NT2/D1 (cell line): ENCODE measurements around the gene FEZF2.

Experiments used
- DNase-seq: peaks from one replicate; pipeline ENCODE4 v3.0.0-alpha.2; 2011; ENCODE audit warnings: low read depth, low spot score
- H3K27me3 ChIP-seq: 2 replicates; pipeline ENCODE4 v1.6.0; 2011; ENCODE audit warnings: mild to moderate bottlenecking; ENCODE audit not compliant: insufficient read length, insufficient read depth
- H3K36me3 ChIP-seq: 2 replicates; pipeline ENCODE4 v1.6.1; 2011; ENCODE audit warnings: mild to moderate bottlenecking, low read length, mixed read lengths; ENCODE audit not compliant: insufficient read depth, insufficient read length
- H3K4me1 ChIP-seq: 2 replicates; pipeline ENCODE4 v1.5.1; 2011; ENCODE audit not compliant: insufficient read depth, insufficient read length
- H3K4me3 ChIP-seq: 2 replicates; pipeline ENCODE4 v1.5.1; 2011; ENCODE audit warnings: low read depth; ENCODE audit not compliant: insufficient read length
- H3K9ac ChIP-seq: 2 replicates; pipeline ENCODE4 v1.6.0; 2011; ENCODE audit warnings: low read depth; ENCODE audit not compliant: insufficient read length
- H3K9me3 ChIP-seq: 2 replicates; pipeline ENCODE4 v1.5.1; 2011; ENCODE audit warnings: mild to moderate bottlenecking, low read length; ENCODE audit not compliant: insufficient read depth
- SUZ12 ChIP-seq: IDR thresholded peaks from 2 replicates; pipeline ENCODE4 v1.6.1; 2011; ENCODE audit not compliant: insufficient read length, insufficient read depth; ENCODE audit errors: extremely low read depth
- YY1 ChIP-seq: IDR thresholded peaks from 2 replicates; pipeline ENCODE4 v1.6.1; 2011; ENCODE audit not compliant: insufficient read length, insufficient read depth
- ZNF274 ChIP-seq: IDR thresholded peaks from 2 replicates; pipeline ENCODE4 v1.6.1; 2011; ENCODE audit warnings: mild to moderate bottlenecking, low read depth, low read length

The FEZF2 gene

DNA sequence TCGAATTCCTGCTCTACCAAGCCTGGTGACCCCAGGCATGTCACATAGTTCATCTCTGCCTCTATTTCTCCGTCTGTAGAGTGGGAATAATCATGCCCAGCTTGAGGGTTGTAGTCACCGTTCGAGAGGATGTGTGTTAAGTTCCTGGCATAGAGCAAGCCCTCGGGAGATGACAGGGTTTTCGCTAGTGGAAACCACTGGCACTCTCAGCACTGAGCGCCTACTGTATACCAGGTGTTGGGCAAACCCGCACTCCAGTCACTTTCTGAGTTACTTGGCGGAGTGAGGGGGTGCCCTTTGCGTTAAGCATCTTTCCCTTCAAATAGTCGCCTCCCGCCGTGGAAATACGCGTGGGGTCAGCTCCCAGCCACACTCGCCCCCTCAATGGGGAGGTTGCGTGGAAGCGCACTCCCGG lies 5.1 kb downstream of the FEZF2 start:
- no peak for DNase-seq
- TF ChIP-seq ZNF274, result no peak
- peak; percentile 63 for TF ChIP-seq SUZ12
- Histone ChIP-seq H3K9ac (no peak overlapping the region), H3K4me3 (peak overlapping the region; percentile 31), H3K27me3 (peaks cover 100% of the 10 kb centered on the region), H3K36me3 (no peaks in the 10 kb centered on the region), H3K9me3 (no peaks in the 10 kb centered on the region), H3K4me1 (peaks cover 24% of the 10 kb centered on the region)

DNA sequence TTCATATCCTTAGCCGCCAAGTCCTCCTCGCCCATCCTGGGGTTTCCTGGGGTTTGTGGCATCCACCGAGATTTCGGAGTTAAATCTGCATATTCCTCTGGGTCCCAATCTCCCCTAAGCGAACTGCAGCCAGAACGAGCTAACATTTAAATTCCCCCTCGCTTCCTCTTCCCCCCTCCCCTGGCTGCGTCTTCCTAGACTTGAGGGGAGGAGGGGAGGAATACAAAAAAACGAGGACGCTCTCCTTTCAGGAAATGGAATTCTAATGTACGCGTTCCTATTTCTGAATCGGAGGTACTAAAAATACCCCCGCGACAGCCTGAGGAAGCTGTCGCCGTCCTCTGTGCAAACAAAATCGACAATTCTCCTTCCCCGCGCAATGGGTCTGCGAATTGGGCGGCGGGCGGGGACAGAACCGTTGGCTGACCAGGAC lies 5.6 kb downstream of the FEZF2 start:
- Histone ChIP-seq H3K36me3 (no peaks in the 10 kb centered on the region), H3K4me1 (peaks cover 24% of the 10 kb centered on the region), H3K4me3 (peak overlapping the region; percentile 31), H3K27me3 (peaks cover 98% of the 10 kb centered on the region), H3K9ac (no peak overlapping the region), H3K9me3 (no peaks in the 10 kb centered on the region)
- TF ChIP-seq YY1 (no peak), ZNF274 (no peak), SUZ12 (peak; percentile 71)
- no peak for DNase-seq

GRCh38 chr3:62366126-62366484 lies 7.2 kb downstream of the FEZF2 start:
- Histone ChIP-seq H3K9me3 (no peaks in the 10 kb centered on the region; the same call in 1 of the 2 replicates), H3K4me3 (no peak overlapping the region), H3K36me3 (no peaks in the 10 kb centered on the region), H3K27me3 (peaks cover 90% of the 10 kb centered on the region), H3K9ac (peak overlapping the region; percentile 39), H3K4me1 (peaks cover 19% of the 10 kb centered on the region)
- TF ChIP-seq SUZ12 (no peak), YY1 (no peak), ZNF274 (no peak)
- no peak for DNase-seq

- no peaks in the 10 kb centered on the region for H3K36me3 ChIP-seq
- H3K27me3 ChIP-seq, result peaks cover 84% of the 10 kb centered on the region
- H3K4me1 ChIP-seq, result peaks cover 17% of the 10 kb centered on the region
- H3K4me3 ChIP-seq, result no peak overlapping the region
- TF ChIP-seq ZNF274 (no peak), YY1 (no peak), SUZ12 (no peak)
- H3K9ac ChIP-seq, result peak overlapping the region; percentile 39
- no peak for DNase-seq
- H3K9me3 ChIP-seq, result no peaks in the 10 kb centered on the region; the same call in 1 of the 2 replicates
Measured at GRCh38 chr3:62365391-62366125, 7.8 kb downstream of the FEZF2 start.

DNA sequence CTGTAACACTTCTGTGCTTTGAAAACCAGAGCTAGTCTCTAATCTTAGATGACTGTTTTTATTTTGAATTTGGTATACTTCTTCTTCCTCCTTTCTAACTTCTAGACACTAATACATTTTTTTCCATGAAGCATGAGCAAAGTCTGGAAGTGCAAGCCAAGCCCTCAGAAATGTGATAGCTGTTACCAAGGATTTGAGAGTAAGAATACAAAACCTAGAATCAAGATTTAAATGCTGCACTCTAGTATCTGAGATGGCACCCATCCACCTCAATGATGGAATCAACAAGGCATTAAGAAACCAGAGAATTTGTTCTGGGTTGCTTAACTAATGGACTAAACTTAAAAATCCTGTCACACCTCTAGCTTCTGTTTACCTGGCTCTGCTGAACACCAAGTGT lies 9.2 kb downstream of the FEZF2 start:
- no peaks in the 10 kb centered on the region for H3K36me3 ChIP-seq
- DNase-seq, result no peak
- H3K4me3 ChIP-seq, result no peak overlapping the region
- no peaks in the 10 kb centered on the region; the same call in 1 of the 2 replicates for H3K9me3 ChIP-seq
- no peak for TF ChIP-seq SUZ12
- TF ChIP-seq YY1, result no peak
- TF ChIP-seq ZNF274, result no peak
- H3K27me3 ChIP-seq, result peaks cover 71% of the 10 kb centered on the region
- H3K9ac ChIP-seq, result no peak overlapping the region
- peaks cover 17% of the 10 kb centered on the region for H3K4me1 ChIP-seq

GRCh38 chr3:62363275-62363674 lies 10.1 kb downstream of the FEZF2 start:
- H3K4me1 ChIP-seq, result peaks cover 15% of the 10 kb centered on the region
- H3K4me3 ChIP-seq, result no peak overlapping the region
- H3K9me3 ChIP-seq, result no peaks in the 10 kb centered on the region; the same call in 1 of the 2 replicates
- H3K27me3 ChIP-seq, result peaks cover 61% of the 10 kb centered on the region
- TF ChIP-seq YY1 (no peak), ZNF274 (no peak), SUZ12 (no peak)
- H3K36me3 ChIP-seq, result no peaks in the 10 kb centered on the region
- H3K9ac ChIP-seq, result no peak overlapping the region
- DNase-seq, result no peak

DNA sequence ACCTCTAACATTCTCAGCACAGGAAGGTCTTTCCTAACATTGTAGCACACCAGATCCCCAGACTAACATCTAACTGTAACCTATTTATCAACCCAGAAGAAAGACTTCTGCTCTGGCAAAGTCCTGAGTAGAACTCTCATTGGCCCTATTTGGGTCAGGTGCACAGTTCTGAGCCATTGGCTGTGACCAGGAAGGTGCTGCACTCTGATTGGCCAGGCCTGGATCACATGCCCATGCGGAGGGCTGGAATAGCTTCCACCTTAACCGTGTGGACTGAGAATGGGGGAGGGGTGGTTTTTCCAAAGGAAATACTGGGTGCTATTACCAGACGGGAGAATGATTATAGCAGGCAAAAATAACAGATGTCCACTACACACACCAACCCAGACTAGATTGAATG lies 11.5 kb downstream of the FEZF2 start:
- Histone ChIP-seq H3K36me3 (no peaks in the 10 kb centered on the region), H3K9ac (no peak overlapping the region), H3K9me3 (no peaks in the 10 kb centered on the region; the same call in 1 of the 2 replicates), H3K4me1 (peaks cover 8% of the 10 kb centered on the region), H3K4me3 (no peak overlapping the region), H3K27me3 (peaks cover 54% of the 10 kb centered on the region)
- no peak for DNase-seq
- TF ChIP-seq SUZ12, result no peak
- TF ChIP-seq YY1, result no peak
- no peak for TF ChIP-seq ZNF274
